GM19351 (cell line): ENCODE data around the gene TMEM270.
"Not testable (repeated sequence)": the region's sequence is repeated elsewhere in the genome, so short reads cannot be mapped to it uniquely, and the experiment has no call there.

ENCODE experiments used
- ATAC-seq: cut with Tn5 transposase; IDR thresholded peaks from one replicate; pipeline ENCODE4 v1.9.1; 2021; ENCODE audit warnings: mild to moderate bottlenecking, moderate library complexity; ENCODE audit not compliant: unreplicated experiment

TMEM270 gene

GRCh38 chr7:73831834-73832651 is 28.9 kb upstream of the TMEM270 start:
- ATAC-seq, result no peak

GRCh38 chr7:73832806-73833205 is 28.2 kb upstream of the TMEM270 start:
- no peak for ATAC-seq

GRCh38 chr7:73833251-73833919 is 27.6 kb upstream of the TMEM270 start:
- ATAC-seq, result no peak

GRCh38 chr7:73834626-73835191 is 26.2 kb upstream of the TMEM270 start:
- ATAC-seq, result no peak

- not testable (repeated sequence) for ATAC-seq
Observed at GRCh38 chr7:73837167-73837566, 23.8 kb upstream of the TMEM270 start.

- no peak for ATAC-seq
Observed at GRCh38 chr7:73838642-73839041, 22.3 kb upstream of the TMEM270 start.

GRCh38 chr7:73839290-73839689 is 21.7 kb upstream of the TMEM270 start:
- no peak for ATAC-seq

GRCh38 chr7:73839743-73840714 is 20.9 kb upstream of the TMEM270 start:
- no peak for ATAC-seq

GRCh38 chr7:73840715-73841379 is 20.1 kb upstream of the TMEM270 start:
- ATAC-seq, result no peak

GRCh38 chr7:73841689-73842066 is 19.3 kb upstream of the TMEM270 start:
- ATAC-seq, result no peak

GRCh38 chr7:73842067-73842976 is 18.6 kb upstream of the TMEM270 start, which contains the start of gene METTL27:
Gene METTL27, minus strand, starts transcription at chr7:73842516. Its CDS starts 376 bp downstream, at chr7:73842140.
- ATAC-seq, result peak; percentile 92

- ATAC-seq, result no peak
Observed at GRCh38 chr7:73844131-73844547, 16.8 kb upstream of the TMEM270 start.

GRCh38 chr7:73844848-73845460 is 16.0 kb upstream of the TMEM270 start:
- no peak for ATAC-seq

GRCh38 chr7:73845701-73846195 is 15.2 kb upstream of the TMEM270 start:
- not testable (repeated sequence) for ATAC-seq

- no peak for ATAC-seq
Observed at GRCh38 chr7:73847941-73848723, 12.8 kb upstream of the TMEM270 start.

- ATAC-seq, result no peak
Observed at GRCh38 chr7:73850781-73851207, 10.2 kb upstream of the TMEM270 start.
